ENCODE measurements around the gene TAF10.
A peak's percentile ranks its signal among the peaks of the same experiment; 100 is the strongest.

TAF10 gene

GRCh38 chr11:6615882-6616585 lies 4.0 kb upstream of the TAF10 start:
- H3K27ac ChIP-seq: no peak overlapping the region
- TF ChIP-seq, protein P1, sequence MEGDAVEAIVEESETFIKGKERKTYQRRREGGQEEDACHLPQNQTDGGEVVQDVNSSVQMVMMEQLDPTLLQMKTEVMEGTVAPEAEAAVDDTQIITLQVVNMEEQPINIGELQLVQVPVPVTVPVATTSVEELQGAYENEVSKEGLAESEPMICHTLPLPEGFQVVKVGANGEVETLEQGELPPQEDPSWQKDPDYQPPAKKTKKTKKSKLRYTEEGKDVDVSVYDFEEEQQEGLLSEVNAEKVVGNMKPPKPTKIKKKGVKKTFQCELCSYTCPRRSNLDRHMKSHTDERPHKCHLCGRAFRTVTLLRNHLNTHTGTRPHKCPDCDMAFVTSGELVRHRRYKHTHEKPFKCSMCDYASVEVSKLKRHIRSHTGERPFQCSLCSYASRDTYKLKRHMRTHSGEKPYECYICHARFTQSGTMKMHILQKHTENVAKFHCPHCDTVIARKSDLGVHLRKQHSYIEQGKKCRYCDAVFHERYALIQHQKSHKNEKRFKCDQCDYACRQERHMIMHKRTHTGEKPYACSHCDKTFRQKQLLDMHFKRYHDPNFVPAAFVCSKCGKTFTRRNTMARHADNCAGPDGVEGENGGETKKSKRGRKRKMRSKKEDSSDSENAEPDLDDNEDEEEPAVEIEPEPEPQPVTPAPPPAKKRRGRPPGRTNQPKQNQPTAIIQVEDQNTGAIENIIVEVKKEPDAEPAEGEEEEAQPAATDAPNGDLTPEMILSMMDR (conservative IDR thresholded peaks at IDR 0.05): no peak
- no peak for TF ChIP-seq ZFX (IDR thresholded peaks at IDR 0.05)

DNA sequence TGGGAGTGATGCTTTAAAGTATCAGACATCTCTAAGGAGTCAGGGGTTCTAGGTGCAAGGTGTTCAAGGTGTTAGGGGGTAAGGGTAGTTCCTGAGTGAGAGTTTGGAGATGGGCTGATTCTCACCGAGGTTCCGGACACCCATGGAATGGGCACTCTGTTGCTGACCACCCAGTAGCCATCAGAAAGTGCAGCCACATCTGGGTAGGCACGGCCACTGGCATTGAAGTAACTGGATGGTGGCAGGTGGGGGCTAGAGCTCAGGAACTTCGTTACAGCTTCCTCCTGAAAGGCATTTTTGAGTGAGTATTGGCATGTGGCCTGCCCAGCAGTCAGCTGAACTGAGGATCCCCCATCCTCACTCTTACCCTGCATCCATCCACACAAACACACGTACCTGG lies 3.0 kb upstream of the TAF10 start:
- TF ChIP-seq, protein P1 (conservative IDR thresholded peaks at IDR 0.05): no peak
- TF ChIP-seq ZFX (IDR thresholded peaks at IDR 0.05): no peak
- no peak overlapping the region for H3K27ac ChIP-seq

DNA sequence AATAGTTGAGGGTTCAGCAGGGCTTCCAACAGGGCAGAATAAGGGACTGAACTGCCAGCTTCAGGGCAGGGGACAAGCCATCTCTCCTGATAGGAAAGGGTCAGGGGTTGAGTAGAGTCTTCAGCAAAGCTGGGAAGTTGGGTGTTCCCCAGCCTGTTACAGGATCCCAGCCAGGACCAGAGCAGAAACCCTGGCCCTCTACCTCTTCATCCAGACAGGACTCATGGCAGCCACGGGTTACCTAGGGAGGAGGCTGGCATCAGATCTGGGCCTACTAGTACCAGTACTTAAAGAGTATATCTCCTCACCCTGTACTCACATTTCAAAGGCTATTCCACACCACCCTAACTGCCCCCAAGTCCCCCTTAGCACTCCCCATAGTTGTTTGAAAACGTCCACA lies 2.4 kb upstream of the TAF10 start:
- no peak overlapping the region for H3K27ac ChIP-seq
- no peak for TF ChIP-seq ZFX (IDR thresholded peaks at IDR 0.05)
- TF ChIP-seq, protein P1 (conservative IDR thresholded peaks at IDR 0.05): no peak

- peak overlapping the region; percentile 89; the same call in 1 of the 2 replicates for H3K27ac ChIP-seq
- no peak for TF ChIP-seq ZFX (IDR thresholded peaks at IDR 0.05)
- TF ChIP-seq, protein P1 (conservative IDR thresholded peaks at IDR 0.05): no peak
These were observed 1.5 kb upstream of the TAF10 start for GRCh38 chr11:6613496-6613895.

- peak overlapping the region; percentile 89 for H3K27ac ChIP-seq
- TF ChIP-seq, protein P1 (conservative IDR thresholded peaks at IDR 0.05): no peak
- peak; percentile 34; the same call in 1 of the 2 replicates for TF ChIP-seq ZFX (IDR thresholded peaks at IDR 0.05)
These were observed 128 bp downstream of the TAF10 start for GRCh38 chr11:6611963-6612212.

DNA sequence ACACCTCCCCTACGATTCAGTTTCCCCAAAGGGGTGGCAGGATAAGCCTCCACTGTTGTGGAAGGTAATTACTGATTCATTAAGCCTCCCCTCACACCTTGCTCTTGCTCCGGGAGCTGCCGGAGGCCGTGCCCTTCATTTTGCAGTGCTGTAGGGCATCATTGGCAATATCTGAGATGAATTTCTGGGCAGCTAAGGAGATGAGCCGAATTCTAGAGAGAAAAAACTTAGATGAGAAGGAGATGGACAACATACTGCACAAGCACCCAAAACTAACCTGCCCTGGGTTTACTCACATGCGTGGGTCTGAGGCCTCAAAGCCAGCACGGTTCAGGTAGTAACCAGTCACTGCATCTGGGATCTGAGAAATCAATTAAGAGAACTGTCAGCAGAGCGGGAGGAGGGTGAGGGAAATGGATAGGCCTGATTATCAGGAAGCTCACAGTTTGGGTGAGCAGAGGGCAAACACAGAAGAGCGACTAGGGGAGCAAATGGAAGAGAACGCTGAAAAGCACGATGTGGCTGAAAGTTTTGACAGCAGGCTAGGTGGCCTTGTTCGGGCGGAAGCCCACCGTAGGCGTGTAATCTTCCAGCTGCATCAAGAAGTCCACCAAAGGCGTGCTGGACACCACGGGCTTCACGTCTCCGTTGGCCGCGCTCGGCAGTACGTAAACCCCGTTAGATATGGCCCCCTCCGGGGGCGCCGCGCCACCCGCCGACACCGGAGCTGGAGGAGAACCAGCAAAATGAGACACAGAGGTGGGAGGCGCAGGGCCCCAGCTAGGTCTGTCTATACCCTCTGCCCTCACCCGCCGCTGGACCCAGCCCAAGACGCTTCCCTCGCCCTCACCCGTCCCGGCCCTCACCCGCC lies 689 bp downstream of the TAF10 start:
- H3K27ac ChIP-seq: peak overlapping the region; percentile 89
- TF ChIP-seq ZFX (IDR thresholded peaks at IDR 0.05): no peak
- TF ChIP-seq, protein P1 (conservative IDR thresholded peaks at IDR 0.05): no peak

DNA sequence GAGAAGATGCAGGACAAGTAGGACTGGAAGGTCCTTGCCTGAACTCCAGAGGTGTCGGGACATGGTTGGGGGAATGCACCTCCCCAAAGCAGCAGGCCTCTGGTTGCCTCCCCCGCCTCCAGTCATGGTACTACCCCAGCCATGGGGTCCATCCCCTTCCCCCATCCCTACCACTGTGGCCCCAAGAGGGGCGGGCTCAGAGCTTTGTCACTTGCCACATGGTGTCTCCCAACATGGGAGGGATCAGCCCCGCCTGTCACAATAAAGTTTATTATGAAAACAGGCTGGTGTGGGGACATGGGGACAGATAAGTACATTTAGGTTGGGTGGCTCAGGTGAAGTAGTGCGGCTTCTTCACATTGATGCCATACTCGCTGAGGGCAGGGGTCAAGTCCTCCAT lies 1.4 kb downstream of the TAF10 start:
- TF ChIP-seq, protein P1 (conservative IDR thresholded peaks at IDR 0.05): no peak
- TF ChIP-seq ZFX (IDR thresholded peaks at IDR 0.05): no peak
- no peak overlapping the region for H3K27ac ChIP-seq

All from C4-2B (cell line).